ENCODE data around the gene ANXA2.

GRCh38 chr15:60379185-60379524 lies 18.6 kb downstream of the ANXA2 start:
- TF ChIP-seq, protein P1, sequence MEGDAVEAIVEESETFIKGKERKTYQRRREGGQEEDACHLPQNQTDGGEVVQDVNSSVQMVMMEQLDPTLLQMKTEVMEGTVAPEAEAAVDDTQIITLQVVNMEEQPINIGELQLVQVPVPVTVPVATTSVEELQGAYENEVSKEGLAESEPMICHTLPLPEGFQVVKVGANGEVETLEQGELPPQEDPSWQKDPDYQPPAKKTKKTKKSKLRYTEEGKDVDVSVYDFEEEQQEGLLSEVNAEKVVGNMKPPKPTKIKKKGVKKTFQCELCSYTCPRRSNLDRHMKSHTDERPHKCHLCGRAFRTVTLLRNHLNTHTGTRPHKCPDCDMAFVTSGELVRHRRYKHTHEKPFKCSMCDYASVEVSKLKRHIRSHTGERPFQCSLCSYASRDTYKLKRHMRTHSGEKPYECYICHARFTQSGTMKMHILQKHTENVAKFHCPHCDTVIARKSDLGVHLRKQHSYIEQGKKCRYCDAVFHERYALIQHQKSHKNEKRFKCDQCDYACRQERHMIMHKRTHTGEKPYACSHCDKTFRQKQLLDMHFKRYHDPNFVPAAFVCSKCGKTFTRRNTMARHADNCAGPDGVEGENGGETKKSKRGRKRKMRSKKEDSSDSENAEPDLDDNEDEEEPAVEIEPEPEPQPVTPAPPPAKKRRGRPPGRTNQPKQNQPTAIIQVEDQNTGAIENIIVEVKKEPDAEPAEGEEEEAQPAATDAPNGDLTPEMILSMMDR (conservative IDR thresholded peaks at IDR 0.05; ENCODE audit: low read depth, low read length), result no peak
- TF ChIP-seq EZH2phosphoT487 (IDR thresholded peaks at IDR 0.05; ENCODE audit: borderline replicate concordance, low read length), result no peak
